ENCODE measurements around the gene ATP6V1F. TPM values are rescaled to one million over a fixed set of nuclear protein-coding genes. Genes with fewer than 3 reads are reported as not detected.

ATP6V1F gene
- polyA plus RNA-seq, 1 donor (not counting 4 experiments of a cell fraction or from before 2014, with no cell fraction given): 263 TPM

- Histone ChIP-seq H3K27me3 (ENCODE audit: control insufficient read depth, extremely low read depth, insufficient read depth, low read length) (no peaks in the 10 kb centered on the region), H3K36me3 (ENCODE audit: control insufficient read depth in 2 of 2, extremely low read depth in 1 of 2, insufficient read depth in 2 of 2, low read length in 2 of 2) (no peaks in the 10 kb centered on the region), H4K20me1 (ENCODE audit: control insufficient read depth, extremely low read depth, insufficient read depth, low read length) (no peaks in the 10 kb centered on the region), H3K4me3 (ENCODE audit: control insufficient read depth in 2 of 3, extremely low read depth in 1 of 3, insufficient read depth in 2 of 3, low read depth in 1 of 3, low read length in 3 of 3) (no peak overlapping the region), H3K4me2 (ENCODE audit: control insufficient read depth, extremely low read depth, insufficient read depth, low read depth, low read length) (peak overlapping the region; percentile 67), H3K9ac (ENCODE audit: control insufficient read depth, extremely low read depth, insufficient read depth, low read length) (no peak overlapping the region), H3K9me1 (ENCODE audit: control insufficient read depth, extremely low read depth, insufficient read depth, low read length) (no peaks in the 10 kb centered on the region), H3K79me2 (ENCODE audit: control insufficient read depth, insufficient read depth, low read length) (no peaks in the 10 kb centered on the region), H3K27ac (ENCODE audit: control insufficient read depth, insufficient read depth, low read length) (no peak overlapping the region), H2AFZ (ENCODE audit: control insufficient read depth, low read length) (peak overlapping the region; percentile 64), H3K4me1 (ENCODE audit: control insufficient read depth, extremely low read depth, insufficient read depth, low read length) (peaks cover 31% of the 10 kb centered on the region), H3K9me3 (ENCODE audit: control insufficient read depth, low read depth, low read length) (peaks cover 2% of the 10 kb centered on the region)
- DNase-seq (ENCODE audit: low read depth, low spot score) (no peak), FAIRE-seq (no peak)
- dilution Hi-C loops (cut with MboI; ENCODE audit: extremely low pct_ligation_motif_present, low sequenced_read_pairs): no loop called here
- TF ChIP-seq EZH2 (IDR thresholded peaks at IDR 0.05; ENCODE audit: low read length): no peak
- no peak for TF ChIP-seq CTCF (optimal IDR thresholded peaks at IDR 0.05 in 1 of 3, IDR thresholded peaks at IDR 0.05 in 1 of 3, conservative IDR thresholded peaks at IDR 0.05 in 1 of 3; ENCODE audit: extremely low read depth in 1 of 3, insufficient read depth in 2 of 3, low read length in 3 of 3)
These were observed 30.0 kb downstream of the ATP6V1F start for GRCh38 chr7:128892521-128893250.

GRCh38 chr7:128893251-128894100, 30.8 kb downstream of the ATP6V1F start:
- Histone ChIP-seq H3K27ac (ENCODE audit: control insufficient read depth, insufficient read depth, low read length) (peak overlapping the region; percentile 10), H4K20me1 (ENCODE audit: control insufficient read depth, extremely low read depth, insufficient read depth, low read length) (no peaks in the 10 kb centered on the region), H3K27me3 (ENCODE audit: control insufficient read depth, extremely low read depth, insufficient read depth, low read length) (no peaks in the 10 kb centered on the region), H3K36me3 (ENCODE audit: control insufficient read depth in 2 of 2, extremely low read depth in 1 of 2, insufficient read depth in 2 of 2, low read length in 2 of 2) (no peaks in the 10 kb centered on the region), H3K4me1 (ENCODE audit: control insufficient read depth, extremely low read depth, insufficient read depth, low read length) (peaks cover 37% of the 10 kb centered on the region), H3K79me2 (ENCODE audit: control insufficient read depth, insufficient read depth, low read length) (no peaks in the 10 kb centered on the region), H3K9ac (ENCODE audit: control insufficient read depth, extremely low read depth, insufficient read depth, low read length) (peak overlapping the region; percentile 42), H3K9me1 (ENCODE audit: control insufficient read depth, extremely low read depth, insufficient read depth, low read length) (no peaks in the 10 kb centered on the region), H3K4me2 (ENCODE audit: control insufficient read depth, extremely low read depth, insufficient read depth, low read depth, low read length) (peak overlapping the region; percentile 67), H3K4me3 (ENCODE audit: control insufficient read depth in 2 of 3, extremely low read depth in 1 of 3, insufficient read depth in 2 of 3, low read depth in 1 of 3, low read length in 3 of 3) (no peak overlapping the region), H2AFZ (ENCODE audit: control insufficient read depth, low read length) (peak overlapping the region; percentile 64), H3K9me3 (ENCODE audit: control insufficient read depth, low read depth, low read length) (no peaks in the 10 kb centered on the region)
- FAIRE-seq (peak; percentile 81), DNase-seq (ENCODE audit: low read depth, low spot score) (peak; percentile 79)
- TF ChIP-seq EZH2 (IDR thresholded peaks at IDR 0.05; ENCODE audit: low read length) (no peak), CTCF (optimal IDR thresholded peaks at IDR 0.05 in 1 of 3, IDR thresholded peaks at IDR 0.05 in 1 of 3, conservative IDR thresholded peaks at IDR 0.05 in 1 of 3; ENCODE audit: extremely low read depth in 1 of 3, insufficient read depth in 2 of 3, low read length in 3 of 3) (no peak)
- dilution Hi-C loops (cut with MboI; ENCODE audit: extremely low pct_ligation_motif_present, low sequenced_read_pairs): no loop called here
